ENCODE measurements around the gene NKD1.
"Not testable (repeated sequence)": the region's sequence is repeated elsewhere in the genome, so short reads cannot be mapped to it uniquely, and the experiment has no call there.

NKD1 gene

DNA sequence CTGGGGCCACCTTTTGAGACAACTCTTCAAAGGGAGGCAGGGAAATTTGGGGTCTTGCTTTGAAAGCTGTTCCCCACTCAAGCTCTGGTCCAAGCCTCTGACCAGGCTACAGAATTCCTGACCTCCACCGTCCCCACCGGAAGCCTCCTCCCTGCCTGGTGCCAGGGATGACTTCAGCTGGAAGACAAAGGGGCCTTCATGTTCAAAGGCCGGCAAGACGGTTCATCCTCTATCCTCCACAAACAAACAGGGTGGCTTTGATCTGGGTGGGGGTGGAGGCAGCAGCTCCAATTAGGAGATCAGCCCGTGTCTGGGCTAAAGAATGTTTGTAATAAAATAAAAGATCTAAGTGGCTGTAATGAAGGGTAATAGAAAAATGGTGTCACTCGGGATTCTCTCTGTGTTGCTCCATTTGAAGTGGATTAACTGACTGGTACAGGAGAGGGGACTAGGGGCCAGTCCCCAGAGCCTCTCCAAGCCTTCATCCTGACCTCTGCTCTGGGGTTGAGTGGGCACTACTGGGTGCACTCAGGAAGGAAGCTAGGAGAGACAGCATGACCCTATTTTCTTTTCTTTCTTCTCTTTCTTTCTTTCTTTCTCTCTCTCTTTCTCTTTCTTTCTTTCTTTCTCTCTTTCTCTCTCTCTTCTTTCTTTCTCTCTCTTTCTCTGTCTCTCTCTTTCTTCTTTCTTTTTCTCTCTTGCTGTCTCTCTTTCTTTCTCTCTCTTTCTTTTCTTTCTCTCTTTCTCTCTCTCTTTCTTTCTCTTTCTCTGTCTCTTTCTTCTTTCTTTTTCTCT is 27.5 kb upstream of the NKD1 start:
- no peak for DNase-seq (ENCODE audit: low read depth in 3 of 3)

DNA sequence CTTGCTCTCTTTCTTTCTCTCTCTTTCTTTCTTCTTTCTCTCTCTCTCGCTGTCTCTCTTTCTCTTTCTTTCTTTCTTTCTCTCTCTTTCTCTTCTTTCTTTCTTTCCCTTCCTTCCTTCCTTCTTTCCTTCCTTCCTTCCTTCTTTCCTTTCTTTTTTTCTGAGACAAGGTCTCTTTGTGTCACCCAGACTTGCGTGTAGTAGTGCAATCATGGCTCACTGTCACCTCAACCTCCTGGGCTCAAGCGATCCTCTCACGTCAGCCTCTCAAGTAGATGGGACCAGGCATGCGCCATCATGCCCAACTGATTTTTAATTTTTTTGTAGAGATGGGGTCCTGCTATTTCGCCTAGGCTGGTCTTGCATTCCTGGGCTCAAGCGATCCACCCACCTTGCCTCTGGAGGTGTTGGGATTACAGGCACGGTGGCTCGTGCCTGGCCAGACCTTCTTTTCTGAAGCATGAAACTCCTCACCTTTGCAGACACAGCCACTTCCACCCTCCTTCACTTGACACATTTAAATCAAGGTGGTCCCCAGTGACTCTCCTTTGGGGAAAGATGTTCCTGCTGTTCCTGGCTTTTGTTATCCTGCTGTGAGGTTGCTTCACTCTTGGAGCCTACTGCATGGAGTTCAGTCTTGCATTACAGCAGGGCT is 26.8 kb upstream of the NKD1 start:
- no peak for DNase-seq (ENCODE audit: low read depth in 3 of 3)

DNA sequence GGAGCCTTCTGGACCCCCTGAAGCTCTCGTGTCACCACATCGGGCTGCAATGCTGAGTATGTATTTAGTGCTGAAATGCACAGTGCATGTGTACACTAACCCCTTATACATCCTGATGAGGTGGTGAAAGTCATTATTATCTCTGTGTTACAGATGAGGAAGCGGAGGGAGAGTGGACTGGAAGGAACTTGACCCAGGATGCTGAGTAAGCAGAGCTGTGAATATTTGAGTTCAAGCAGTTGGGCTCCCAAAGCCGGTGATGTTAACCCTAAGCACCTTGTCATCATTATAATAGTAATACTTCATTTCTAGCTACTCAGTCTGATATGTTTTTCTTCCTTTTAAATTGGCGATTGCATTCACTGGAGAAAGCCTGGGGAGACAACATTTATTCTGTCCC is 25.9 kb upstream of the NKD1 start:
- no peak for DNase-seq (ENCODE audit: low read depth in 3 of 3)

DNA sequence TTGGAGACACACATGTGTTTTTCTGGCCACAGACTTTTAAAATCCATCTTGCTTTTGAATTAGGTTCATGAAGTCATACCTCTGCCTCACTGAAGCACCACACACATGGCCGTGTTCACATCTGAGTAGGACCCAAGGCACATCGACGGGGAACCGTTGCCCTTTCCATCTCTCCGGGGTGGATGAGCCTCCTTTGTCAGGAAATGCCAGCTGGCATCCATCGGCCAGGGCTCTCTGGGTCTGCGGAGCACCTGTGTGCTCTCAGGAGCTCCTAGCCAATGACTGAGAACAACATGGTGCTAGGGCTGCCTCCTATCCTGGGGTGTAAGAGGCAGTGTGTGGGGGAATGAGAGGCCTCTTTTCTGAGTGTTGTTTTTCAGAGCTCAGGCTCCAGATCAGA is 24.5 kb upstream of the NKD1 start:
- no peak for DNase-seq (ENCODE audit: low read depth in 3 of 3)

DNA sequence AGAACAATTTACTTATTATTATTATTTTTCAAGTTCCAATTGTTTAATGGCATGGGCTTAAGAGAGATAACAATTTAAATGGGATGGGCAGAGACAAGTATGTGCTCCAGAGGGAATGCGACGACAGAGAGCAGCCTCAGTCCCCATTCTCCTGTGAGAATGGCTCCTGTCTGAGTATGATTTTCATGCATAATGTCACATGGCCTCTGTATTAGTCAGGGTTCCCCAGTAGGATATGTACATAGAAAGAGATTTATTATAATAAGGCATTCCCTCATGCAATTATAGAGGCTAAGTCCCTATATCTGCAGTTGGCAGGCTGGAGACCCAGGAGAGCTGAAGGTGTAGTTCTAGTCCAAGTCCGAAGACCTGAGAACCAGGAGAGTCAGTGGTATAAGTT is 22.9 kb upstream of the NKD1 start:
- DNase-seq (ENCODE audit: low read depth in 3 of 3): no peak

DNA sequence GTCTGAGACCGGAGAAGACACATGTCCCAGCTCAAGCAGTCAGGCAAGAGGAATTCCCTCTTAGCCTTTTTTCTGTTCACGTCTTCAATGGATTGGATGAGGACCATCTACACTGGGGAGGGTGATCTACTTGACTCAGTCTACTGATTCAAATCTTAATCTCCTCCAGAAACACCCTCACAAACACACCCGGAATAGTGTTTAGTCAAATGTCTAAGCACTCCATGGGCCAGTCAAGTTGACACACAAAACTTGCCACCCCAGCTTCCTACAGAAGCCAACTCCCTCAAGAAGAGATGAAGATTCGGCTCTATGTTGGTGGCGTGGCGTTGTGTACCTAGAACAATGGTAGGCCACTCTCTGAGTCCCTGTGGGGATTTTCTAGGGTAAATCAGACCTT is 22.5 kb upstream of the NKD1 start:
- no peak for DNase-seq (ENCODE audit: low read depth in 3 of 3)

DNA sequence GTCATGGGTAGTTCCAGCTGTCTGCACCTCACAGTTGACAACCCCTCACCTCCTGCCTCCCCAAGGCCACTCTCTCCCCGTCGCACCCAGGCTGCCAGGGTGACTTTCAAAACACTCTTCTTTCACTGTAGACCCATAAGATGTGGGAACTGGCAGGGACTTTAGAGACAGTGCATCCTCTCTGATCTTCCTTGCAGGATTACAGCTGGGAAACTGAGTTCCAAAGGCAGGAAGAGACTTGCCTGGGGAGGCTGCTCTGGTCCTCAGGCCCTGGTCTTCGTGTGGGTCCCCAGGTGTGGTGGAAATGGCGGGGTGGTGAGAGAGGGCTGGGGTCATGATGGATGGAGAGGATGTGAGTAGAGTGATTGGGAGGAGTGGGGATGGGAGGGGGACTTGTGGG is 21.9 kb upstream of the NKD1 start:
- DNase-seq (ENCODE audit: low read depth in 3 of 3): no peak

DNA sequence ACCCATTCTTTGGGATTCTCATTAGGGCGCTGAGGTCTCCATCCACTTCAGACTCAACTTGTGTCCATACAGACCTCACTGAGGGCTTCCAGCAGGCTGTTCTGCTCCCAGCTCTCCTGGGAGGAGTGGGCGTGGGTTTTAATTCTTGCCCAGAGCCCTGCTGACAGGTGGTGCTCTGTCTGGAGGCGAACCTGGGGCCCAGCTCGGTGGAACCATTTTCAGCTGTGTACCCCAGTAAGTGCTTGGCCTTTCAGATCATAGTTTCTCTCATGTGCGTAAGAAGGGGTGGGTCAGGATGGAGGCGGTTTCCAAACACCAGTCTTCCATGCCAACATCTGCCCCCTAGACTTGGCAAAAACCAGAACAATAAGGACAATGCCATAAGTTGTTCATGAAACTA is 21.4 kb upstream of the NKD1 start:
- DNase-seq (ENCODE audit: low read depth in 3 of 3): no peak

DNA sequence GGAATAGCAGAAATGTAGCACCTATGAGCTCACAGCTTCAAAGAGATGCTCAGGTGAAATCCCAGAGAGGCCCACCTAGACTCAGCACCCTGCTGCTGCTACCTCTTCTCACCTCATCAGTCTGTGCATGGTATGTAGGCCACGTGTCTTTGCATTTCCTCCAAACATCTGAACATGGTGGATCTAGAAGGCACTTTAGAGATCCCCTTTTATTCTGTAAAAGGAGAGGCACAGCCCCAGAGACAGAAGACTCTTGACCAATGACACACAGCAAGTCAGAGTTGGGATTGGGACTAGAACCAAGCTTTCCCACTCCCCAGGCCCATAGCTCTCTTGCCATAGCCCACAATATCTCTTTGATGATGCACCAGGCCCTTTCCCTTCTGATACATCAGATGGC is 19.4 kb upstream of the NKD1 start:
- DNase-seq (ENCODE audit: low read depth in 3 of 3): no peak

DNA sequence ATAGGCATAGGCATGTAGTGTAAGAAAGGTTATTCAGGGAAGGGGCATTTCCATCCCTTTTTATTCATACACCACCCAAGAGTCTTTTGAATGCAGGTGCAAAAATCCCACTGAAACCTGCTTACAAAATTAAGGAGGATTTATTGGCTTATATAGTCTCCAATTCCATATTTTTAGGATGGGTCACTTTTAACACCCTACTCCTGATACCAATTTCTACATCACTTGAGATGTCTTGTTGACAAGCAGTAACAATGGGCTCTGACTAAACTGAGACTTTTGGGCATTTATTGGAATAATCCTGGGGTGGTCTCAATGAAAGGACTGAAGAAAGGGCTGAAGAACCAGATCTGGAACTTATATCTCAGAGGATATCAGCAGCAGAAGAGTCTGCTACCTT is 18.9 kb upstream of the NKD1 start:
- DNase-seq (ENCODE audit: low read depth in 3 of 3): no peak

DNA sequence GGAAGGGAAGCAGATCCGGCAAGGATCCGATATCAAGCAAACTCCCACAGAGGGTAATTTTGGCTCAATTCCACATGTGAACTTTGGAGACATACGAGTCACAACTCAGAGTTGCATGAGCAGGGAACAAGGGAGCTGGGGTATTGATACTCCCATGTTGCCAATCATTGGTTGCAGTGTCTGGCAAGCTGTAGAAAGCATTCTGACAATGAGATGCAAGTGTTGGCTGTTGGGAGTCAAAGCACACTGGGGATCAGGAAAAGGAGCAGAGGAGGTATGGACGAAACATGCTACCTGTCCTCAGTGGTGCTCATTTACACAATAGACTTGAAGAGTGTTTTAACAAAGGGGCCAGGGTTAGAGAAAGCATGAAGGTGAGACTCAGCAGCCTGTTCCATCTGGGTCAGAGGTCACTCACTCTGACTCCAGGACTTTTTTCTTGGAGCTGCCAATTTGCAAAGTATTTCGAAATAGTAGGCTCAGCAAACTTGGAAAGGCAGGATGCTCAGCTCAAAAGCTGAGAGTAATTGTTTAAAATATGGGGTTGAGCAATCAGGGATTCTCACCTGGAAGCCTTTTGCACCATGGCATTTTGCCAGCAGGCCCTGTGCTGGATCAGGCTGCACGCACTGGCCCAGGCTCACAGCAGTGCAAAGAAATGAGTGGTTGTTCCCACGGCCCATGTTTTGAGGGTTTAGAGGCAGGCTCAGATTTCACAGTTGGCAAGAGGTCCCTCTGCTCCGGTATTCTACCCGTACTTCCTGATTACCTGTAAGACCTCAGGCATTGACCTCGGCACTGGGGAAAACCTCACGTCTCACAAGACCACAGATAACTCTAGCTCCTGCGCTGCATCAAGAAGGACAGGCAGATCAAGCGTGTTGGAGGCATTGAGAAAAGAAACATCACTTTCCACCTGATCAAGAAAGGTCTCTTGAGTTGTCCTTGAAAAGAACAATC is 17.6 kb upstream of the NKD1 start:
- no peak for DNase-seq (ENCODE audit: low read depth in 3 of 3)

DNA sequence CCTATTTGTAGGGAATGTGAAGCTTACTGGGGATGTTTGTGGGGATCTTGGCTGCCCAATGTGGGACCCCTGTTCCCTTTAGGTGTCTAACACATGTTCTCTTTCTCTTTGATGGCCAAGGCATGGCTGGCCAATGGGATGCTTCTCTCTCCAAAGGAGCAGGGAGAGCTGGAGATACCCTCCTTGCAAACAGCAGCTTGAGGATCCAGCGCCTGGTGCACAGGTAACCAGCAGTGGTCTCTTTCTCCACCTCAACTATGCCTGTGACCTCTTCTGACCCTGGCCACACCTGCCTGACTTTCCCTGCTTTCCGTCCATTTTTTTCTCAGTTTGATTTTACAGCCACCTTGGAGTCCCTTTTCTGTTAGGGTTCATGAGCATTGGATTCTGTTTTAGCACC is 16.8 kb upstream of the NKD1 start:
- no peak for DNase-seq (ENCODE audit: low read depth in 3 of 3)

DNA sequence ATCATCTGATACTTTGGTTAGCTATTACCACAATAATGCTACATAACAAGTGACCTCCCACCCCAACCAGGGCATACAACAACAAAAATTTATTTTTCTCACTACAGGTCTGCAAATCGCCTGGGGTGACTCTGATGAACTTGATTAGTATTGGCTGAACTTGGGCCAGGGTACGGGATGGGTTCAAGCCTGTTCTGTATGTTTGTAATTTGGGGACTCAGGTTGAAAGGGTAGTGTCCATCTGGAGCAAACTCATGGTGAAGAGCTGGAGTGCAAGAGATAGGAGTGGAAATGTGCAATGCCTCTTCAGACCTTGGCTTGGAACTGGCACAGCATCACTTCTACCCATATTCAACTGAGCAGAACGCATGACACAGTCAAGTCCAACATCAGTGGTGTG is 16.3 kb upstream of the NKD1 start:
- DNase-seq (ENCODE audit: low read depth in 3 of 3): no peak

DNA sequence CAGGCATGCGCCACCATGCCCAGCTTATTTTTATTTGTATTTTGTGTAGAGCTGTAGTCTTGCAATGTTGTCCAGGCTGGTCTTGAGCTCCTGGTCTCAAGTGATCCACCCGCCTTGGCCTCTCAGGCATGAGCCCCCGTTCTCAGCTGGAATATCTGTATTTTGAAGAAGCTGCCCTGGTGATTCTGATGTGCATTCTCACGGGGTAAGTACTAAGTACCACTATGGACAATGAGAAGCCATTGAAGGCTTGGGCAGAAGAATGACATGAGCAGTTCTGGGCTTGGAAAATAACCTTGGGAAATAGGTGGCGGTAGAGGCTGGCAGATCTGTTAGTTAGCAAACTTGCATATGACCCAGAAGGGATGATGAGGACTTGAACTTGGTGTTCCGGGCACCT is 15.6 kb upstream of the NKD1 start:
- DNase-seq (ENCODE audit: low read depth in 3 of 3): no peak

DNA sequence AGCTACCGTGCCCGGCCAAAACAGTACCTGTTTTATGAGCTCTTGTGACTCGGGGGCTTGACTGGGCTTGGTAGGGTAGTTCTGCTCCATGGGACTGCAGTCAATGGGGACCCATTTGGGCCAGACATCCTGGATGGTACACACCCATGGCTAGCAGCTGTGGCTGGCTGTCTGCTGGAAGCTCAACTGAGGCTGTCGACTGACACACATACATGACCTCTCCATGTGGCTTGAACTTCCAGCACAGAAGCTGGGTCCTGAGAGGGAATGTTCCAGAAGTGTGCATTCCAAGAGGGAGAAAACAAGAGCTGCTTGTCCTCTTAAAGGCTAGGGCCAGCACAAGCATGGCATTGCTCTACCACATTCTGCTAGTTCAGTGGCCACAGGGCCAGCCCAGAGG is 14.9 kb upstream of the NKD1 start:
- no peak for DNase-seq (ENCODE audit: low read depth in 3 of 3)

DNA sequence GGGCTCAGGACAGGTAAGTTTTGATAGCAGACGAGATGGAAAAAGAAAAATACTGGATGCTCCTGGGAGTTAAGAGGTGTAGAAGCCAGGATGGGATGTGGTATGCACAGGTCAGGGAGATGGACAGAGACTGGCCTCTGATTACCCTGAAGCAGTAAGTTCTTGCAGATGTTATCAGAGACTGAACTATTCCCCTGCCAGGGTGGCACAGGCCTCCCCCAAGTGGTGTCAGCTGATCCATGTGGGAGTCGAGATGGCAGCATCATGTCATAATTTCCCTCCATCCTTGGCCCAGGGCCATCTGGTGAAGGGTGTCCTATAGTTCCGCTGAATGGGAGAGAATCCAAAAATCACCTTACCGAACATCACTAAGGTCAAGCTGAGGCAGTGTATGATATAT is 14.1 kb upstream of the NKD1 start:
- DNase-seq (ENCODE audit: low read depth in 3 of 3): no peak

DNA sequence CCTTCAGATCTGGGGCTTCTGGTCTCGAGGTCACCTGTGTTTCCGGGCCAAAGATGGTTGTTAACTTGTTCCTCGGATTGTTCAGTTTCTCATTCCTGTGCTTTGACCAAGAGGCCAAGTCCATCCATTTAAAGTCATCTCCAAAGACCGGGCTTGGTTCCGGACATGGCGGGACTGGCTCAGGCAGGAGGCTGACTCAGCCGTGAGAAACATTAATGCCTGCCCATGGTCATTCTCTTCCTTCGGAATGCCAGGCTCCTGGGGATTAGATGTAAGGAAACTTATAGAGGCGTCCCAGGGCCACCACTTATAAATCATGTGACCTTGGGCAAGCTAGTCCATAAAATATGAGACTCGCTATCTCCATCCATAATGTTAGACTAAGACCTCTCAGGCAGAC is 13.6 kb upstream of the NKD1 start:
- no peak for DNase-seq (ENCODE audit: low read depth in 3 of 3)

DNA sequence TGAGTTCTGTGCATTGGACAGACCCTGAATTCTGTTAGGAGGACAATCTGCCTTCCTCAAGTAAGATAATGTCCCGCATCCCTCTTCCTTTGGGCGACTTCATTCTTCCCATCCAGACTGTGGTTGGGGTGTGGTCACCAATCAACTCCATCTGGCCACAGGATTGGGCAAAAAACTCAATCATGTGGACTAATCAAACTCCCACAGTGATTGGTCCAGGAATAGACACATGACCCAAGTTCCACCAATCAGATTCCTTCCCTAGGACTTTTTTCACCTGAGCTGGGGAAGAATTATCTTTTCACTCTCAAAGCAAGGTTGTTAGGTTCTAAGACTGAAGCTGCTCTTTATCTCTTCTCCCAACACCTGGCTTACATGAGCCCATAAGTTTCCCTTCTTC is 13.2 kb upstream of the NKD1 start:
- no peak for DNase-seq (ENCODE audit: low read depth in 3 of 3)

DNA sequence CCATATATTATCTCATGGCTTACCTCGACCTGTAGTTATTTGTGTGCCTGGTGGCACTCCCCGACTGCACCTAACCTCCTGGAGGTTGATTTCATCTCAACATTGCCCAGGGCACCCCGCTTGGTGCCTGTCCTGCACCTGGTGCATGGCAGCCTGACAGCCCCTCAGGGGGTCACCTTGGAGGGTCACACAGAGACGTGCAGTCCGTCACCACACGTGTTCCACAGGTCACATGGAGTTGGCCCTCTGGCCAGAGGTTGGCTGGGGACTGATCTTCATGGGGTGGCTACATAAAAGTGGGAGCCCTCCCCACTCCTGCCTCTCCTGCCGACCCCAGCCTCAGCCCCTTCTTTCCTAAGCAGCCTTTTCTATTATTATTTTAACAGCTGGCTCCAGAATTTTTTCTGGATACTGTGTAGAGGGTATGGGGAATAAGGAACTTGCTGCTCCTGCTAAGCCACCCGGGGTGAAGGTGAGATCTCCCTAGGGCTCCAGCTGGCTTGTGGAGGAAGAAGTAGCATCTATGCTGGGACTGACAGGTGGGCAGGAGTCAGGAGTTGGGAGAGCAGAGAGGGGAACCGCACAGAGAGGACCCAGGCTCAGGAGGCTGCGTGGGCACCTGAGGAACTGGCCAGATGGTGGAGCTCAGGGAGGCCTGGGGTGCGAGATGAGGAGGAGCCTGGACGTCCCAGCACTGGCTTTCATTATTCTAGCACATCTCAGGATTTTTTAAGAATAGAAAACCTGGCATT is 12.5 kb upstream of the NKD1 start:
- DNase-seq (ENCODE audit: low read depth in 3 of 3): no peak

DNA sequence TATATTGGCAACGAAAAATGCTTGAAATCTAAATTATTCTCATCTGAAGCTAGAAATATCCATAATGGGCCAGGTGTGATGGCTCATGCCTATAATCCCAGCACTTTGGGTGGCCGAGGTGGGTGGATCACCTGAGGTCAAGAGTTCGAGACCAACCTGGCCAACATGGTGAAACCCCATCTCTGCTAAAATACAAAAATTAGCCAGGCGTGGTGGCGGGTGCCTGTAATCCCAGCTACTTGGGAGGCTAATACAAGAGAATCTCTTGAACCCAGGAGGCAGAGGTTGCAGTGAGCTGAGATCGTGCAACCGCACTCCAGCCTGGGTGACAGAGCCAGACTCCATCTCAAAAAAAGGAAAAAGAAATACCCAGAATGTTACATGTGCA is 11.9 kb upstream of the NKD1 start:
- DNase-seq (ENCODE audit: low read depth in 3 of 3): not testable (repeated sequence)

DNA sequence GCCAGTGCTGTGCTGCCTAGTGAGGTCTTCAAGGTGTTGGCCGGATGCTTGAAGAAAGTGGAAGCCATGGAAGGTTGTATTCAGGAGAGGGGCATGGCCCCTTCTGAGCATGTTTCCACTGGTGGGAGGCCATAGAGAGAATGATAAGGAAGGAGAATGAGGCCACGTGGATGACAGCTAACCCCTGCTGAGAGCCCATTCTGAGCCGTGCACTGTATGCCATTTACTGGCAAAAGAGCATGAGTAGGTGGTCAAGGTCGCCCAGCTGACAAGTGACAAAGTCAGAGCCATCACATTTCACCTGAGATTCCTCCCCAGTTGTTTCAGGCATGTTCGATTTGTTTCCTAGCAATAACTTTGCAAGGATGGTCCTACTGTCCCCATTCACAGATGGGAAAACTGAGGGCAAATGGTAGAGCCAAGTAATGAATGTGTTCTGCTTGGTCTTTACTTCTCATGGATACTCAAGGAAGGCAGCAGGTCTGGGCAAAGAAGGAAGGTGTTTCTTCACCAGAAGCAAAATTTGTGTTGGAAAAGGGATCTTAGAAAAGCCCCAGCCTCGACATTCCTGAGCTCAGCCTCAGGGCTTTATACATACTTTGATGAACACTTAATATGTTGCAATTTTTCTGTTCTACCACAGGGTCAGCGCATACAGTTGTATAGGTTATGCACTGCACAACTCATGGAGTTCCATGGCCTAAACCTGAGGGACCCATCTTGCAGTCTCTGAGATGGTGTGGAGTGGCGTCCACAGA is 10.5 kb upstream of the NKD1 start:
- no peak for DNase-seq (ENCODE audit: low read depth in 3 of 3)

Measured in stimulated activated CD4-positive, alpha-beta T cell treated with anti-CD3 and anti-CD28 coated beads, TNF-alpha, amount 100 ng/mL, for 48 hours (primary cell).